Activated CD8-positive, alpha-beta T cell treated with anti-CD3 and anti-CD28 coated beads for 36 hours (primary cell): Measurements from ENCODE around the gene FRMD8. TPM values are rescaled to one million over a fixed set of nuclear protein-coding genes. Genes with fewer than 3 reads are reported as not detected.
"Not testable (repeated sequence)": the region's sequence is repeated elsewhere in the genome, so short reads cannot be mapped to it uniquely, and the experiment has no call there.

ENCODE experiments used
- ATAC-seq: fragments of 200-7000 bp; cut with Tn5 transposase; one replicate; pipeline ENCODE4 v1.10.0; 2021; ENCODE audit warnings: mild to moderate bottlenecking, moderate library complexity
- CTCF ChIA-PET: fragments of 350-600 bp; sonication (Branson Sonifier 250); formaldehyde crosslinking; loops from one replicate; lab custom pipeline; 2021; ENCODE audit warnings: antibody characterized with exemption; lab: Charles Lee
- POLR2A ChIA-PET: fragments of 350-600 bp; sonication (Branson Sonifier 250); formaldehyde crosslinking; loops from one replicate; lab custom pipeline; 2021; ENCODE audit warnings: antibody characterized with exemption; lab: Charles Lee
- DNase-seq: peaks from one replicate; pipeline ENCODE4 v3.0.0-alpha.2; 2020
- H3K27ac Mint-ChIP-seq: one replicate; pipeline ENCODE4 v1.8.0; 2021; ENCODE audit warnings: mild to moderate bottlenecking, mixed read lengths
- H3K27me3 Mint-ChIP-seq: one replicate; pipeline ENCODE4 v1.8.0; 2021; ENCODE audit warnings: mixed read lengths
- H3K36me3 Mint-ChIP-seq: one replicate; pipeline ENCODE4 v1.8.0; 2021; ENCODE audit warnings: low read depth, mixed read lengths
- H3K4me1 Mint-ChIP-seq: one replicate; pipeline ENCODE4 v1.8.0; 2021; ENCODE audit warnings: low read depth, mixed read lengths
- H3K4me3 Mint-ChIP-seq: one replicate; pipeline ENCODE4 v1.8.0; 2021; ENCODE audit warnings: mild to moderate bottlenecking, moderate library complexity, mixed read lengths
- H3K9me3 Mint-ChIP-seq: one replicate; pipeline ENCODE4 v1.8.0; 2021; ENCODE audit warnings: mixed read lengths
- intact Hi-C: fragments of 100-400 bp; cut with micrococcal nuclease; formaldehyde crosslinking; loops from one replicate; pipeline ENCODE4 v1.10.0; 2022
- total RNA-seq, 2 experiments: library from RNA; stranded (reverse); gene quantifications; one replicate each; pipeline ENCODE4 v1.2.3, GENCODE V29; 2021
- TF ChIP-seq, protein P1 (sequence below): fragments of 200-600 bp; IDR thresholded peaks from one replicate; pipeline ENCODE4 v1.8.0; 2022; ENCODE audit warnings: antibody characterized with exemption, mild to moderate bottlenecking

FRMD8 gene
- total RNA-seq, 2 experiments from 2014 or later: 26.8 to 33.3 TPM

GRCh38 chr11:65411681-65412070 lies 25.2 kb downstream of the FRMD8 start:
- CTCF ChIA-PET: interaction anchor here (15.1 kb wide), 1 partner anchor 92 kb away, joined by 448 read pairs; the partner anchor contains the start of gene MALAT1
- ATAC-seq: no peak

GRCh38 chr11:65412271-65413076 lies 26.0 kb downstream of the FRMD8 start:
- ATAC-seq (no peak), DNase-seq (no peak)
- no peak overlapping the region for H3K27ac Mint-ChIP-seq
- H3K4me3 Mint-ChIP-seq: no peak overlapping the region
- peaks cover 15% of the 10 kb centered on the region for H3K36me3 Mint-ChIP-seq
- ChIA-PET POLR2A (interaction anchor here (0.8 to 21.0 kb wide), 5 partner anchors 13 to 112 kb away, joined by 3 to 4842 read pairs (median 3); partner anchors contain the start of genes MALAT1, NEAT1 and SCYL1), CTCF (interaction anchor here (15.1 kb wide), 1 partner anchor 91 kb away, joined by 448 read pairs; the partner anchor contains the start of gene MALAT1)
- TF ChIP-seq, protein P1, sequence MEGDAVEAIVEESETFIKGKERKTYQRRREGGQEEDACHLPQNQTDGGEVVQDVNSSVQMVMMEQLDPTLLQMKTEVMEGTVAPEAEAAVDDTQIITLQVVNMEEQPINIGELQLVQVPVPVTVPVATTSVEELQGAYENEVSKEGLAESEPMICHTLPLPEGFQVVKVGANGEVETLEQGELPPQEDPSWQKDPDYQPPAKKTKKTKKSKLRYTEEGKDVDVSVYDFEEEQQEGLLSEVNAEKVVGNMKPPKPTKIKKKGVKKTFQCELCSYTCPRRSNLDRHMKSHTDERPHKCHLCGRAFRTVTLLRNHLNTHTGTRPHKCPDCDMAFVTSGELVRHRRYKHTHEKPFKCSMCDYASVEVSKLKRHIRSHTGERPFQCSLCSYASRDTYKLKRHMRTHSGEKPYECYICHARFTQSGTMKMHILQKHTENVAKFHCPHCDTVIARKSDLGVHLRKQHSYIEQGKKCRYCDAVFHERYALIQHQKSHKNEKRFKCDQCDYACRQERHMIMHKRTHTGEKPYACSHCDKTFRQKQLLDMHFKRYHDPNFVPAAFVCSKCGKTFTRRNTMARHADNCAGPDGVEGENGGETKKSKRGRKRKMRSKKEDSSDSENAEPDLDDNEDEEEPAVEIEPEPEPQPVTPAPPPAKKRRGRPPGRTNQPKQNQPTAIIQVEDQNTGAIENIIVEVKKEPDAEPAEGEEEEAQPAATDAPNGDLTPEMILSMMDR: no peak
- H3K4me1 Mint-ChIP-seq: peaks cover 20% of the 10 kb centered on the region
- intact Hi-C loops: no loop called here
- no peaks in the 10 kb centered on the region for H3K9me3 Mint-ChIP-seq
- no peaks in the 10 kb centered on the region for H3K27me3 Mint-ChIP-seq

More at GRCh38 chr11:65411681-65412070, 25.2 kb downstream of the FRMD8 start:
- intact Hi-C loops: no loop called here
- TF ChIP-seq, protein P1: no peak
- POLR2A ChIA-PET: interaction anchor here (0.8 to 21.0 kb wide), 4 partner anchors 13 to 91 kb away, joined by 3 to 4842 read pairs (median 92); partner anchors contain the start of genes MALAT1 and NEAT1
- DNase-seq: no peak
- H3K36me3 Mint-ChIP-seq: peaks cover 18% of the 10 kb centered on the region
- no peaks in the 10 kb centered on the region for H3K9me3 Mint-ChIP-seq
- H3K27ac Mint-ChIP-seq: no peak overlapping the region
- no peaks in the 10 kb centered on the region for H3K27me3 Mint-ChIP-seq
- H3K4me3 Mint-ChIP-seq: no peak overlapping the region
- peaks cover 12% of the 10 kb centered on the region for H3K4me1 Mint-ChIP-seq

DNA sequence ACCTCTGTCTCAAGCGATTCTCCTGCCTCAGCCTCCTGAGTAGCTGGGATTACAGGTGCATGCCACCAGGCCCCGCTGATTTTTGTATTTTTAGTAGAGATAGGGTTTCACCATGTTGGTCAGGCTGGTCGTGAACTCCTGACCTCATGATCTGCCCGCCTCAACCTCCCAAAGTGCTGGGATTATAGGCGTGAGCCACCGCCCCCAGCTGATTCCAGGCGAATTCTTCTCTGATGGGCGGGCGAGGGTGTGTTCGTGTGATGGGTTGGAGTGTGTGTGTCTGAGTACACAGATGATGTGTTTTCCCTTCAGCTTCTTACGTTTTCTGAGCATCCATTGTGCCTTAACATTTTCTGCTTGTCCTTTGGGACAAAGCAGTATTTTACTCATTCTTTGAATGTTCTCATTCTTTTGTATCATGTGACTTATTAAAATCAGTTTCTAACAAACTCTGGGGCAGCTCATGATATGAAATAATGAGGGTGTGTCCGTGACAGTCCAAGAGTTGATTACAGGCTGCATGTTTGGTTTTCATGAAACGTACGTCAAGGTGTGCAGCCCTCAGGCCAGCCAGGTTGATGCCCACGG lies 26.7 kb downstream of the FRMD8 start:
- Mint-ChIP-seq H3K36me3 (peaks cover 15% of the 10 kb centered on the region), H3K4me1 (peaks cover 24% of the 10 kb centered on the region)
- ChIA-PET POLR2A (interaction anchor here (1.1 to 21.0 kb wide), 3 partner anchors 13 to 112 kb away, joined by 3 to 4842 read pairs (median 181); partner anchors contain the start of genes MALAT1, NEAT1 and SCYL1), CTCF (interaction anchor here (15.1 kb wide), 1 partner anchor 90 kb away, joined by 448 read pairs; the partner anchor contains the start of gene MALAT1)
- H3K27ac Mint-ChIP-seq, ATAC-seq, H3K9me3 Mint-ChIP-seq, DNase-seq, H3K4me3 Mint-ChIP-seq, intact Hi-C loops, H3K27me3 Mint-ChIP-seq: not testable (repeated sequence)

- peaks cover 32% of the 10 kb centered on the region for H3K4me1 Mint-ChIP-seq
- intact Hi-C loops: no loop called here
- DNase-seq: no peak
These were observed 28.5 kb downstream of the FRMD8 start for GRCh38 chr11:65414776-65415498.

More at GRCh38 chr11:65414776-65415498, 28.5 kb downstream of the FRMD8 start:
- H3K9me3 Mint-ChIP-seq: no peaks in the 10 kb centered on the region
- POLR2A ChIA-PET: interaction anchor here (1.0 to 21.0 kb wide), 10 partner anchors 9 to 137 kb away, joined by 3 to 4842 read pairs (median 15); partner anchors contain the start of genes FRMD8, MALAT1, NEAT1 and SLC25A45
- no peaks in the 10 kb centered on the region for H3K27me3 Mint-ChIP-seq
- ATAC-seq: no peak
- no peak overlapping the region for H3K4me3 Mint-ChIP-seq
- H3K27ac Mint-ChIP-seq: no peak overlapping the region
- TF ChIP-seq, protein P1: no peak
- H3K36me3 Mint-ChIP-seq: peaks cover 4% of the 10 kb centered on the region
- CTCF ChIA-PET: interaction anchor here (0.6 to 15.1 kb wide), 22 partner anchors 9 to 103 kb away, joined by 3 to 448 read pairs (median 6); partner anchors contain the start of genes DPF2, FRMD8, MALAT1 and SLC25A45
